Neutrophil (primary cell): ENCODE measurements around the gene RPS6KA6.

Source experiments
- H3K27ac ChIP-seq: fragments of 200-600 bp; sonication (generic); 2 replicates; pipeline ENCODE4 v1.5.1; 2016; ENCODE audit warnings: mild to moderate bottlenecking, moderate library complexity
- H3K27me3 ChIP-seq: fragments of 200-600 bp; sonication (generic); 2 replicates; pipeline ENCODE4 v1.6.0; 2016; ENCODE audit warnings: mild to moderate bottlenecking
- H3K36me3 ChIP-seq: fragments of 200-600 bp; sonication (generic); 2 replicates; pipeline ENCODE4 v1.5.1; 2017
- H3K4me1 ChIP-seq, 2 experiments: fragments of 200-600 bp in 1 of 2; sonication (generic) in 1 of 2; 1 replicate in 1 of 2; 2 replicates in 1 of 2; pipeline versions ENCODE4 v1.5.1 to v1.6.1; 2013 to 2016; ENCODE audit warnings: low read depth in 1 of 2, low read length in 1 of 2, mild to moderate bottlenecking in 1 of 2, moderate library complexity in 1 of 2; ENCODE audit not compliant: control insufficient read depth in 1 of 2, insufficient read depth in 1 of 2
- H3K4me3 ChIP-seq, 2 experiments: fragments of 200-600 bp in 1 of 2; sonication (generic) in 1 of 2; 1 replicate in 1 of 2; 2 replicates in 1 of 2; pipeline ENCODE4 v1.5.1; 2013 to 2016; ENCODE audit warnings: low read depth in 1 of 2, low read length in 1 of 2, mild to moderate bottlenecking in 1 of 2, moderate library complexity in 1 of 2
- H3K9me3 ChIP-seq: fragments of 200-600 bp; sonication (generic); 2 replicates; pipeline ENCODE4 v1.5.1; 2016
- TF ChIP-seq, protein P1 (sequence below): fragments of 200-600 bp; sonication (generic); IDR thresholded peaks from 2 replicates; pipeline ENCODE4 v1.5.1; 2016; ENCODE audit warnings: antibody characterized with exemption

The RPS6KA6 gene

DNA sequence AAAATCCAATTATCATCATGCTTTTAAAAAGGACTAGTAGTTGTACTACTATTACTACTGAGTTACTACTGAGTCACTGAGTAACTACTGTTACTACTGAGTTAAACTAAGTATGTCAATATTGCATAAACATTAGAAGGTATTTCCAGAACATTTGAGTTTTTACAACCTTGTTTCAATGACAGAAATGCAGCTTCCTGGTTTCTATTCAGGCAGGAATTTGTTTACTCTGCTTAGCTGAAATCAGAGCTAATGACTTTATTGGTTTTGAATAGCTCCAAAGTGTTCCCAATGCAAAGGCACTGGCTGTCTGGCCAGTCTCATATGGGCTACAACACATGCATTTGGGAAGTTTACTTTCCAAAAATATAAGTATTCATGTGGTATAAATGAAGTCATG, 12.0 kb downstream of the RPS6KA6 start:
- TF ChIP-seq, protein P1, sequence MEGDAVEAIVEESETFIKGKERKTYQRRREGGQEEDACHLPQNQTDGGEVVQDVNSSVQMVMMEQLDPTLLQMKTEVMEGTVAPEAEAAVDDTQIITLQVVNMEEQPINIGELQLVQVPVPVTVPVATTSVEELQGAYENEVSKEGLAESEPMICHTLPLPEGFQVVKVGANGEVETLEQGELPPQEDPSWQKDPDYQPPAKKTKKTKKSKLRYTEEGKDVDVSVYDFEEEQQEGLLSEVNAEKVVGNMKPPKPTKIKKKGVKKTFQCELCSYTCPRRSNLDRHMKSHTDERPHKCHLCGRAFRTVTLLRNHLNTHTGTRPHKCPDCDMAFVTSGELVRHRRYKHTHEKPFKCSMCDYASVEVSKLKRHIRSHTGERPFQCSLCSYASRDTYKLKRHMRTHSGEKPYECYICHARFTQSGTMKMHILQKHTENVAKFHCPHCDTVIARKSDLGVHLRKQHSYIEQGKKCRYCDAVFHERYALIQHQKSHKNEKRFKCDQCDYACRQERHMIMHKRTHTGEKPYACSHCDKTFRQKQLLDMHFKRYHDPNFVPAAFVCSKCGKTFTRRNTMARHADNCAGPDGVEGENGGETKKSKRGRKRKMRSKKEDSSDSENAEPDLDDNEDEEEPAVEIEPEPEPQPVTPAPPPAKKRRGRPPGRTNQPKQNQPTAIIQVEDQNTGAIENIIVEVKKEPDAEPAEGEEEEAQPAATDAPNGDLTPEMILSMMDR, result no peak
- H3K9me3 ChIP-seq, result no peaks in the 10 kb centered on the region
- H3K27me3 ChIP-seq, result no peaks in the 10 kb centered on the region
- no peak overlapping the region for H3K4me3 ChIP-seq
- no peaks in the 10 kb centered on the region for H3K4me1 ChIP-seq
- H3K36me3 ChIP-seq, result no peaks in the 10 kb centered on the region
- H3K27ac ChIP-seq, result no peak overlapping the region

DNA sequence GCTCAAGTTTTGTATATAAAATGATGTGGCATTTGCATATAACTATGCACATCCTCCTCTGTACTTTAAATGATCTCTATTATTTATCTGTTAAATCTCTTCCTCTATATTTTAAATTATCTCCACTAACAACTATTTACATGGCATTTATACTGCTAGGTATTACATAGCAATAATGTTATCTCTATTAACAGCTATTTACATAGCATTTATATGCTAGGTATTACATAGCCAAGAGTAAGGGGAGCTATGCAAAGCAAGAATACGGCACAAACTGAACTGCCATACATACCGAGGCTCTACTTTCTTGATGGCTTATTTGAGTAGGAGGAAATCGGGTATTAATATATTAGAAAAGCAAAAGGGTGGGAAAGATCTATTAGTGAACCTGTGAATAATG, 12.7 kb downstream of the RPS6KA6 start:
- H3K9me3 ChIP-seq, result no peaks in the 10 kb centered on the region
- no peak overlapping the region for H3K27ac ChIP-seq
- no peaks in the 10 kb centered on the region for H3K27me3 ChIP-seq
- no peaks in the 10 kb centered on the region for H3K36me3 ChIP-seq
- no peaks in the 10 kb centered on the region for H3K4me1 ChIP-seq
- H3K4me3 ChIP-seq, result no peak overlapping the region
- TF ChIP-seq, protein P1, result no peak

DNA sequence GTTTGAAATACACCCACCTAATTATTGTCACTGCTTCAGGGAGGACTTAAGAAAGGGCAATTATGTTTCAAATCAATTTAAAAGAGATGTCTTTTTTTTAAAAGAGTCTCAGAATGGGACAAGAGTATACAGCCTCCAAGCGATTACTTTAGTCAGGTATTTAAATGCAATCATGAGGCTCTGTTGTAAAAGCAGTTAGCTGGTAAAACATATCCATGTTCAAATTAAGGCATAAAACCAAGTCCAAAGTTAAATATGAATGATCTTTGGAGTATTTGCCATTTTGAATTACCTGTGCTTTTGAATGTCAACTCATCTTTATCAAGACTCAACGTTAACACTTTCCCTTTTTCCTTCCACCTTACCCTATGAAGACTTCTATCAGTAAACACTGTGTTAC, 13.7 kb downstream of the RPS6KA6 start:
- Histone ChIP-seq H3K4me1 (no peaks in the 10 kb centered on the region), H3K4me3 (no peak overlapping the region), H3K9me3 (no peaks in the 10 kb centered on the region), H3K27ac (no peak overlapping the region), H3K27me3 (no peaks in the 10 kb centered on the region), H3K36me3 (no peaks in the 10 kb centered on the region)
- TF ChIP-seq, protein P1, result no peak

DNA sequence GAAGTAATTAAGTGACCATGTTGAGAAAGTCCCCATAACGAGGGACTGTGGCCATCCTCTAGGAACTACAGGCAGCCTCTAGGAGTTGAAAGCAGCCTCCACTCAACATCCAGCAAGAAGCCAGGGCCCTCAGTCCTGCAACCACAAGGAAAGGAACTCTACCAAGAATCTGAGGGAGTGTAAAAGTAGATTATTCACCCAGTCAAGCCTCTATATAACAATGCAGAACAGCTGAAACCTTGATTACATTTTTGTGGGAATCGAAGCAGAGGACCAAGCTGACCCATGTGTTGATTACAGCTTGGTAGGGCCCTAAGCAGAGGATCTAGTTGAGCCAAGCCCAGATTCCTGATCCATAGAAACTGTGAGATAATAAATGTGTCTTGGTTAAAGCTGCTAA, 17.1 kb downstream of the RPS6KA6 start:
- no peaks in the 10 kb centered on the region for H3K4me1 ChIP-seq
- no peaks in the 10 kb centered on the region for H3K36me3 ChIP-seq
- H3K4me3 ChIP-seq, result no peak overlapping the region
- H3K9me3 ChIP-seq, result no peaks in the 10 kb centered on the region
- H3K27me3 ChIP-seq, result no peaks in the 10 kb centered on the region
- TF ChIP-seq, protein P1, result no peak
- H3K27ac ChIP-seq, result no peak overlapping the region

DNA sequence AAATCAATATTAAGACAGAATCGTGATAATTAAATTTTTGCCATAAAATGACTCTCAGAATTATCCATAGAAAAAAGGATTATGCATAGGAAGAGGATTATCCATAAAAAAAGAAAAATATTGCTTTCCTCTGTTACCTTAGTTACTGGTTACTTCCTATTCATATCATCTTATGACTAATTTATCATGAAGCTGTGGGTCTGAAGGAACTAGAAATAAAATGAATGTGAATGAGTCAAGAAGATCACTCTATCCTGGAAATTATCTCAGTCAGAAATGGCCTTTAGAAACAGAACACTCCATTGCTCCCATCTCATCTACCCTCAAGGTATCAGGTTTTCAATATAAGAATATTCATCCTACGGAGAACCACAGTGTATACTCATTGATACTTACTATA, 19.4 kb downstream of the RPS6KA6 start:
- no peak overlapping the region for H3K4me3 ChIP-seq
- no peak overlapping the region for H3K27ac ChIP-seq
- no peaks in the 10 kb centered on the region for H3K36me3 ChIP-seq
- no peaks in the 10 kb centered on the region for H3K27me3 ChIP-seq
- no peaks in the 10 kb centered on the region for H3K9me3 ChIP-seq
- H3K4me1 ChIP-seq, result no peaks in the 10 kb centered on the region
- TF ChIP-seq, protein P1, result no peak

DNA sequence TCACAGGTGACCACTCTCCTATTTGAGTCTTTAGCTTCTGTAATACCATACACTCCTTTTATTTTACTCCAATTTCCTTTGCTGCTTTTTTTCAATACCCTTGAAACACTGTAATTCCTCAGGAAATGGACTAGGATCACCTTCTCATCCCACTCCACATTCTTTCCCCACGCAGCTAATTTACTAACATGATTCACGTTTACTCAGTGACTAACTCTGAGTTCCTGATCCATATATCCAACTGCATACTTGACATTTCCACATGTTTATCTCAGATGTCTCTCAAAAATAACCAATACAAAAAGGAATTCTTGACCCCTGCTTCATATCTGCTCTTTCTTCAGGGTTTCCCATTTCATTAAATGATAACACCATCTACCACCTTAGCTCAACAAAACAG, 19.9 kb downstream of the RPS6KA6 start:
- Histone ChIP-seq H3K9me3 (no peaks in the 10 kb centered on the region), H3K4me3 (no peak overlapping the region), H3K4me1 (no peaks in the 10 kb centered on the region), H3K36me3 (no peaks in the 10 kb centered on the region), H3K27me3 (no peaks in the 10 kb centered on the region), H3K27ac (no peak overlapping the region)
- TF ChIP-seq, protein P1, result no peak
